H1 (cell line): ENCODE measurements around the gene LSM7. TPM values are rescaled to one million over a fixed set of nuclear protein-coding genes. Genes with fewer than 3 reads are reported as not detected.

Source experiments
- CTCF ChIA-PET: fragments of 300-600 bp; sonication (Branson Sonifier 250); formaldehyde crosslinking; loops from one replicate; lab custom pipeline; 2021; ENCODE audit not compliant: partially characterized antibody; lab: Charles Lee
- POLR2A ChIA-PET: fragments of 300-600 bp; sonication (Branson Sonifier 250); formaldehyde crosslinking; loops from one replicate; lab custom pipeline; 2021; ENCODE audit warnings: inconsistent platforms; ENCODE audit not compliant: partially characterized antibody; lab: Charles Lee
- DNase-seq, 2 experiments: peaks; one replicate each; pipeline versions ENCODE4 v3.0.0 to v3.0.0-alpha.2; 2010 to 2022; ENCODE audit warnings: low spot score in 2 of 2, low read depth in 1 of 2, mixed read lengths in 1 of 2
- FAIRE-seq: peaks from 2 replicates; lab custom pipeline; 2011; peaks lifted over from hg19 to GRCh38; lab: Jason Lieb, UNC
- H2AFZ ChIP-seq: 2 replicates; pipeline ENCODE4 v1.8.1; 2012; ENCODE audit warnings: low read length, inconsistent platforms
- H2AK5ac ChIP-seq: 2 replicates; pipeline ENCODE4 v1.6.1; 2013; ENCODE audit warnings: low read depth, low read length
- H2BK120ac ChIP-seq: replicated peaks from 2 replicates; pipeline ENCODE3; 2013; ENCODE audit warnings: low read depth, low read length, inconsistent platforms
- H2BK12ac ChIP-seq: 2 replicates; pipeline ENCODE4 v1.6.1; 2013; ENCODE audit warnings: low read depth, low read length
- H2BK15ac ChIP-seq: 2 replicates; pipeline ENCODE4 v1.6.1; 2013; ENCODE audit warnings: low read length
- H2BK20ac ChIP-seq: 2 replicates; pipeline ENCODE4 v1.6.1; 2013; ENCODE audit warnings: low read length
- H2BK5ac ChIP-seq: 2 replicates; pipeline ENCODE4 v1.6.1; 2013; ENCODE audit warnings: low read depth, low read length
- H3K14ac ChIP-seq: 2 replicates; pipeline ENCODE4 v1.6.1; 2013; ENCODE audit warnings: inconsistent platforms; ENCODE audit not compliant: insufficient read length
- H3K18ac ChIP-seq: 2 replicates; pipeline ENCODE4 v1.6.1; 2013; ENCODE audit warnings: low read length; ENCODE audit errors: extremely low read depth
- H3K23ac ChIP-seq: 2 replicates; pipeline ENCODE4 v1.6.1; 2013; ENCODE audit warnings: inconsistent platforms; ENCODE audit not compliant: insufficient read length
- H3K23me2 ChIP-seq: 2 replicates; pipeline ENCODE4 v1.6.1; 2013; ENCODE audit warnings: low read depth, low read length
- H3K27ac ChIP-seq: 2 replicates; pipeline ENCODE4 v1.6.1; 2011; ENCODE audit warnings: low read depth, low read length, inconsistent platforms
- H3K27me3 ChIP-seq, 4 experiments: replicated peaks in 1 of 4; 1 replicate in 1 of 4; 2 replicates in 3 of 4; pipeline versions ENCODE4 v1.6.1 to v1.8.1; 2011 to 2013; ENCODE audit warnings: low read length in 3 of 4, mild to moderate bottlenecking in 3 of 4, inconsistent platforms in 2 of 4, mixed read lengths in 2 of 4, moderate library complexity in 1 of 4; ENCODE audit not compliant: control insufficient read depth in 3 of 4, insufficient read depth in 3 of 4; ENCODE audit errors: extremely low read depth in 1 of 4
- H3K36me3 ChIP-seq, 4 experiments: 2 replicates each; pipeline versions ENCODE4 v1.6.1 to v1.8.1; 2011 to 2013; ENCODE audit warnings: mild to moderate bottlenecking in 4 of 4, low read length in 3 of 4, moderate library complexity in 2 of 4, control low read depth in 1 of 4, inconsistent platforms in 1 of 4; ENCODE audit not compliant: insufficient read depth in 4 of 4, control insufficient read depth in 2 of 4
- H3K4ac ChIP-seq: replicated peaks from 2 replicates; pipeline ENCODE3; 2013; ENCODE audit warnings: low read length, low read depth, mixed read lengths, inconsistent platforms; ENCODE audit not compliant: insufficient read length
- H3K4me1 ChIP-seq, 4 experiments: replicated peaks in 1 of 4; 1 replicate in 1 of 4; 2 replicates in 3 of 4; pipeline versions ENCODE4 v1.6.1 to v1.8.1; 2011 to 2013; ENCODE audit warnings: low read length in 3 of 4, inconsistent platforms in 2 of 4, mixed read lengths in 1 of 4; ENCODE audit not compliant: insufficient read depth in 4 of 4, control insufficient read depth in 3 of 4
- H3K4me2 ChIP-seq, 2 experiments: 2 replicates each; pipeline versions ENCODE4 v1.6.1 to v1.8.1; 2011 to 2013; ENCODE audit warnings: low read depth in 2 of 2, low read length in 2 of 2, control low read depth in 1 of 2, inconsistent platforms in 1 of 2, mild to moderate bottlenecking in 1 of 2; ENCODE audit not compliant: insufficient read depth in 1 of 2
- H3K4me3 ChIP-seq, 4 experiments: fragments of 200-600, 300-600 bp in 1 of 4; sonication (generic), shearing (Covaris generic), sonication (Bioruptor Twin) in 1 of 4; 2 replicates each; pipeline versions ENCODE4 v1.5.1 to v1.8.1; 2011 to 2016; ENCODE audit warnings: low read length in 4 of 4, low read depth in 3 of 4, control low read depth in 2 of 4, inconsistent platforms in 2 of 4, mild to moderate bottlenecking in 2 of 4, mixed read lengths in 1 of 4, moderate library complexity in 1 of 4; ENCODE audit not compliant: insufficient read depth in 2 of 4; ENCODE audit errors: extremely low read depth in 1 of 4
- H3K56ac ChIP-seq: replicated peaks from 2 replicates; pipeline ENCODE3; 2013; ENCODE audit warnings: low read depth, mild to moderate bottlenecking, mixed read lengths, low read length, inconsistent platforms; ENCODE audit not compliant: insufficient read length
- H3K79me1 ChIP-seq: 2 replicates; pipeline ENCODE4 v1.6.1; 2013; ENCODE audit warnings: low read depth, low read length, control low read depth
- H3K79me2 ChIP-seq, 2 experiments: 2 replicates each; pipeline versions ENCODE4 v1.6.1 to v1.8.1; 2012 to 2013; ENCODE audit warnings: low read length in 2 of 2, mild to moderate bottlenecking in 2 of 2, inconsistent platforms in 1 of 2; ENCODE audit not compliant: insufficient read depth in 2 of 2, control insufficient read depth in 1 of 2
- H3K9ac ChIP-seq, 4 experiments: replicated peaks in 1 of 4; 1 replicate in 1 of 4; 2 replicates in 3 of 4; pipeline versions ENCODE4 v1.6.1 to v1.8.1; 2011 to 2013; ENCODE audit warnings: low read depth in 3 of 4, low read length in 3 of 4, control low read depth in 2 of 4, mild to moderate bottlenecking in 2 of 4, moderate library complexity in 2 of 4, inconsistent platforms in 1 of 4; ENCODE audit errors: extremely low read depth in 1 of 4
- H3K9me3 ChIP-seq, 2 experiments: 2 replicates each; pipeline versions ENCODE4 v1.6.1 to v1.8.1; 2012 to 2013; ENCODE audit warnings: mild to moderate bottlenecking in 2 of 2, moderate library complexity in 2 of 2, control low read depth in 1 of 2, inconsistent platforms in 1 of 2, low read depth in 1 of 2, low read length in 1 of 2, mixed read lengths in 1 of 2; ENCODE audit not compliant: insufficient read depth in 2 of 2
- H4K20me1 ChIP-seq, 2 experiments: replicated peaks in 1 of 2; 2 replicates each; pipeline versions ENCODE3 to v1.8.1; 2011 to 2013; ENCODE audit warnings: inconsistent platforms in 2 of 2, low read length in 2 of 2, mild to moderate bottlenecking in 1 of 2; ENCODE audit not compliant: insufficient read depth in 2 of 2, control insufficient read depth in 1 of 2
- H4K5ac ChIP-seq: 2 replicates; pipeline ENCODE4 v1.6.1; 2013; ENCODE audit warnings: low read length, low read depth, mixed read lengths, inconsistent platforms; ENCODE audit not compliant: insufficient read length
- H4K8ac ChIP-seq: 2 replicates; pipeline ENCODE4 v1.8.0; 2013; ENCODE audit warnings: mild to moderate bottlenecking, moderate library complexity, low read length, inconsistent platforms; ENCODE audit not compliant: insufficient read depth; ENCODE audit errors: extremely low read depth
- H4K91ac ChIP-seq: replicated peaks from 2 replicates; pipeline ENCODE3; 2013; ENCODE audit warnings: low read length, mixed read lengths, inconsistent platforms; ENCODE audit not compliant: insufficient read length
- WGBS, 2 experiments: shearing (Covaris generic) in 1 of 2; methylation state at CpG; one replicate each; pipeline versions ENCODE4 v1.1.6 to v1.1.7; 2013 to 2015; ENCODE audit warnings: low lambda C conversion rate in 2 of 2, mixed read lengths in 2 of 2, inconsistent platforms in 1 of 2, low coverage in 1 of 2, missing lambda C conversion rate in 1 of 2; ENCODE audit not compliant: insufficient replicate concordance in 2 of 2, insufficient coverage in 1 of 2, insufficient read length in 1 of 2; ENCODE audit errors: extremely low coverage in 1 of 2, missing lambda C conversion rate in 1 of 2; 5-methylcytosine and 5-hydroxymethylcytosine counted together
- polyA plus RNA-seq, 7 experiments: library from polyadenylated mRNA; depleted of rRNA in 3 of 7; stranded (reverse) in 5 of 7; unstranded in 2 of 7; fragments of >200 nt in 5 of 7; fragments of 200-250 nt in 2 of 7; gene quantifications; 1 replicate in 5 of 7; 2 replicates in 1 of 7; 4 replicates in 1 of 7; pipeline versions ENCODE4 v1.2.1 to v1.2.3, GENCODE V29; 2011 to 2013; ENCODE audit warnings: missing spikeins in 2 of 7, mixed read lengths in 2 of 7
- total RNA-seq: library from RNA; stranded (reverse); fragmentation: NEBNext Ultra II Directional; extraction: Animal tissue kit (Norgen Biotek cat#: 25700); gene quantifications from 2 replicates; pipeline ENCODE4 v1.2.1, GENCODE V29; 2021

LSM7 gene
- total and polyA plus RNA-seq, 2 of the 8 experiments (the other 6 are each of a cell fraction or from before 2014, with no cell fraction given), result 228 to 1,335 TPM

GRCh38 chr19:2315121-2315817, 13.1 kb downstream of the LSM7 start:
- Histone ChIP-seq H3K9me3 (no peaks in the 10 kb centered on the region), H3K4me1 (peaks cover 0 to 4% (median under 1%) of the 10 kb centered on the region in 4 experiments; a peak in 4 of 7 replicates), H3K27me3 (no peaks in the 10 kb centered on the region), H3K4me2 (no peak overlapping the region), H3K9ac (no peak overlapping the region), H4K91ac (no peak overlapping the region), H4K5ac (no peak overlapping the region), H3K23ac (no peak overlapping the region), H4K20me1 (no peaks in the 10 kb centered on the region), H2BK120ac (no peak overlapping the region), H2BK12ac (no peak overlapping the region), H3K18ac (no peak overlapping the region), H2BK15ac (no peak overlapping the region), H2BK5ac (no peak overlapping the region), H2AFZ (no peak overlapping the region), H3K79me1 (no peaks in the 10 kb centered on the region), H3K14ac (no peak overlapping the region), H2BK20ac (no peak overlapping the region), H3K56ac (no peak overlapping the region), H3K36me3 (no peaks in the 10 kb centered on the region), H2AK5ac (no peak overlapping the region), H3K23me2 (no peaks in the 10 kb centered on the region), H3K4ac (no peak overlapping the region), H3K4me3 (no peak overlapping the region), H4K8ac (no peak overlapping the region; the same call in 1 of the 2 replicates), H3K27ac (no peak overlapping the region), H3K79me2 (no peaks in the 10 kb centered on the region)
- ChIA-PET CTCF (interaction anchor here (0.7 to 9.8 kb wide), 43 partner anchors 8 to 774 kb away, joined by 3 to 106 read pairs (median 7); partner anchors contain the start of genes AMH, JSRP1, LSM7 and SPPL2B), POLR2A (interaction anchor here (0.6 to 4.1 kb wide), 15 partner anchors 11 to 85 kb away, joined by 3 to 29 read pairs (median 5); partner anchors contain the start of genes AMH, LSM7, PLEKHJ1 and SPPL2B)
- FAIRE-seq, result no peak
- WGBS, 2 experiments, result 81% methylated on average over 7 of the region's 7 CpGs; no CpG with 5 or more reads in 1 of the 2 experiments
- DNase-seq, result no peak
